Activated CD8-positive, alpha-beta memory T cell treated with anti-CD3 and anti-CD28 coated beads for 36 hours (primary cell): ENCODE data around the gene METAP1D. TPM values are rescaled to one million over a fixed set of nuclear protein-coding genes. Genes with fewer than 3 reads are reported as not detected.

Source experiments
- CTCF ChIA-PET: fragments of 350-600 bp; sonication (Branson Sonifier 250); formaldehyde crosslinking; loops from one replicate; lab custom pipeline; 2021; ENCODE audit warnings: antibody characterized with exemption; lab: Charles Lee
- POLR2A ChIA-PET: fragments of 350-600 bp; sonication (Branson Sonifier 250); formaldehyde crosslinking; loops from one replicate; lab custom pipeline; 2021; ENCODE audit warnings: antibody characterized with exemption; lab: Charles Lee
- total RNA-seq, 2 experiments: library from RNA; stranded (reverse); gene quantifications; one replicate each; pipeline ENCODE4 v1.2.3, GENCODE V29; 2021

The METAP1D gene
- total RNA-seq, 2 experiments from 2014 or later: 8.2 to 8.4 TPM

- ChIA-PET CTCF (no interaction called here), POLR2A (no interaction called here)
Measured at GRCh38 chr2:172070936-172071335, 71.2 kb downstream of the METAP1D start.

DNA sequence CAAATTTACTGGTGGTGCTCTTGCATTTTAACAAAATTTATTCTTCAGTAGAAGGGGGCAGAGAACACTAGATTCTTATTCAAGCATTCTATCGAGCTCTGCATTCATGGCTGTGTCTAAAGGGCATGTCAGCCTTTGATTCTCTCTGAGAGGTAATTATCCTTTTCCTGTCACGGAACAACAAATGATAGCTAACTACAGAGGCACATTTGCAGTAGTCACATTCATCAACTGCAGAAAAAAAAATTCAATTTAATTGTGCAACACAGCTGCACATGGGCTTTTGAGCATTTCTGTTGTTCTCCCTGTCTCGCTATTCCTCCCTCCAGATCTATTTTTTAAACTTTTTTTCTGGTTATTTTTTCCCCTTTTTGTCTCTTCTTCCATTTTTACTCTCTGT lies 72.5 kb downstream of the METAP1D start:
- POLR2A ChIA-PET: no interaction called here
- CTCF ChIA-PET: no interaction called here

DNA sequence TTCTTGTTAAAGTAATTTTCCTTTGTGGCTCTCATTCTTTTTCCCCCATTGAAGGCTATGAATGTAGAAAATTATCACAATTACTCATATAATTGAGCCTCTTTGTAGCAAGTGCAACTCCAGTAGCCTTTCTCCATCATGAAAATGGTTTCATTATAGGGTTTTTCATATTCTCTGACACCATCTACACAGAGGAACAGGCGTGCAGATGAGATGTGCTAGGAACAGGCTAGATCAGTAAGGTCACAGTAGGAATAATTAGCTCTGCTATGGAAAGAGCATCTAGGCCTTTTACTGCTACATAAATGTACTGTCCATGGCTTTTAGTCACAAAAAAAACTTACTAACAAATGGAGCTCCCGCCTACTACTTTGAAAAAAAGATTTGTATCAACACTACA lies 73.0 kb downstream of the METAP1D start:
- ChIA-PET CTCF (no interaction called here), POLR2A (no interaction called here)

DNA sequence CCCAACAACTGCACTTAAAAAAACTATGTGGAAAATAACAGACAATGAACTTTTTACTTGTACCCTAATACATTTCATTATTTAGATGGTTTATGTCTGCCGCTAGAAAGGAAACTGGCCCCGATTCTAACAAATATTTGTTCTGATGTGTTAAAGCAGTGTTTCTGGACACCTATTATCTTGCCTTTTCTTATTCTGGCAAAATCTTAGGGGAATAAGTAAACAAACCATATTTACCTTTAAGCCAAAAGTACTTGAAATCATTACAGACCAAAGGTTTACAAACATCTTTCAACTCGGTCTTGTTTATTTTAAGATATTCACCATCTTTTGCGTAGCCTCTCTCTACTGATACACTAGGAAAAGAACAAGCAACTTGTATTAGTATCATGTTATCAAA lies 73.8 kb downstream of the METAP1D start:
- ChIA-PET POLR2A (no interaction called here), CTCF (no interaction called here)

- ChIA-PET POLR2A (no interaction called here), CTCF (no interaction called here)
Measured at GRCh38 chr2:172074254-172074653, 74.5 kb downstream of the METAP1D start.

GRCh38 chr2:172079416-172079815 lies 79.7 kb downstream of the METAP1D start:
- POLR2A ChIA-PET: no interaction called here
- CTCF ChIA-PET: interaction anchor here (0.7 kb wide), 1 partner anchor 27 kb away, joined by 3 read pairs; no protein-coding TSS in a partner anchor

- ChIA-PET POLR2A (interaction anchor here (0.5 kb wide), 1 partner anchor 556 kb away, joined by 7 read pairs; no protein-coding TSS in a partner anchor), CTCF (no interaction called here)
Measured at GRCh38 chr2:172079838-172080640, 80.3 kb downstream of the METAP1D start.

GRCh38 chr2:172080641-172081220 lies 81.0 kb downstream of the METAP1D start:
- CTCF ChIA-PET: interaction anchor here (0.9 kb wide), 1 partner anchor 19 kb away, joined by 3 read pairs; no protein-coding TSS in a partner anchor
- POLR2A ChIA-PET: interaction anchor here (0.5 kb wide), 1 partner anchor 556 kb away, joined by 7 read pairs; no protein-coding TSS in a partner anchor

GRCh38 chr2:172081221-172082022 lies 81.7 kb downstream of the METAP1D start:
- ChIA-PET POLR2A (interaction anchor here (1.1 kb wide), 1 partner anchor 392 kb away, joined by 3 read pairs; no protein-coding TSS in a partner anchor), CTCF (interaction anchor here (0.9 kb wide), 1 partner anchor 18 kb away, joined by 3 read pairs; no protein-coding TSS in a partner anchor)

- ChIA-PET POLR2A (interaction anchor here (1.1 kb wide), 1 partner anchor 393 kb away, joined by 3 read pairs; no protein-coding TSS in a partner anchor), CTCF (interaction anchor here (0.7 to 0.8 kb wide), 2 partner anchors 24 to 381 kb away, joined by 3 to 5 read pairs; no protein-coding TSS in a partner anchor)
Measured at GRCh38 chr2:172082105-172082943, 82.6 kb downstream of the METAP1D start.

GRCh38 chr2:172082944-172083627 lies 83.3 kb downstream of the METAP1D start:
- CTCF ChIA-PET: interaction anchor here (0.7 to 0.8 kb wide), 2 partner anchors 24 to 380 kb away, joined by 3 to 5 read pairs; no protein-coding TSS in a partner anchor

GRCh38 chr2:172083628-172084394 lies 84.1 kb downstream of the METAP1D start:
- CTCF ChIA-PET: no interaction called here
- POLR2A ChIA-PET: no interaction called here

More at GRCh38 chr2:172082944-172083627, 83.3 kb downstream of the METAP1D start:
- POLR2A ChIA-PET: no interaction called here

DNA sequence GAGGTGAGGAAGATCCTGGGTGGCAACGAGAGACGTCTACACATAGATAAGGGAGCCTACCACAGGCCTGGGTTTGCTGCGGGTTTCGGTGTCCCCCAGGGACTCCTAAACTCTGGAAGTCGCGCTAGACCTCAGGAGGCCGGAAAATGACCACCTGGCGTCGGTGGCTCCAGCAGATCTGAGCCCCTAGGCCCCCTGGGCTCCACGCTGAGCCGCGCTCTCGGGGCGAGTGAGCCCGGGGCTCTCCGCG lies 84.6 kb downstream of the METAP1D start:
- POLR2A ChIA-PET: no interaction called here

DNA sequence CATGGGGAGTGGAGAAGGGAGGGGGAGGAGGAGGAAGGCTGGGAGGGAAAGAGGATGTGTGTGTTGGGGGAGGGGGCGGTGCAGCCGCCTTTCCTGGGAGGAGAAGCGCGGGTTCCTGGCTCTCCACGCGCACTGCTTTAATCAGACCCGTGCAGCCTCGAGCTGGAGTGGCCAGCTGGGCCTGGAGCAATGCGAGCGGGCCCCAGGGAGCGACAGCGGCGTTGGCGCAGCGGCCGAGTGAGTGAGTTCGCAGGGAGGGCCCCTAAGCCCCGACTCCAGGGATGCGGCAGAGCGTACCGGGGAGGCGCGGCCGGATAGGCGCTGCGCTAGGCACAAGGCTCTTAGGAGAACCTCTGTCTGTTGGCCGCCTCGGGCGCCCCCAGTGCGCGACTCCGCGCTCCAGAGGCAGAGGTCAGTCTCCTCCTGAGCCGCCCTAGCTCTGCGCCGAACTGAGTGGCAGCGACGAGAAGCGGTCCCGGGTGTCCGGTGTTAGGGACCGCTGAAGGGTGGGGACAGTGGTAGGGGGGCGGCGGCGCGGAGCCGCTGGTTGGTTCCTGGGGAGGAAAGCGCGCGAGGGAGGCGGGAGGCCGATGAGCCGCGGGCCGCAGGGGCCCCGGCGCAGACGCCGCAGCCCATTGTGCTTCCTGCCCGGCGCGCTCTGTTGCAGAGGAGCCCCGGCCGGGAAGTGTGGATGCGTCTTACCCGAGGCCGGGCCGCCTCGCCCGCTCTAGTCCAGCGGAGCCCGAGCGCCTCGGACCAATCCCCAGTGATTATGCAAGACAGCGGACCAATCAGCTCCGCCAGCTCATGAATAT lies 85.1 kb downstream of the METAP1D start:
- ChIA-PET CTCF (interaction anchor here (1.2 to 1.6 kb wide), 2 partner anchors 11 to 19 kb away, joined by 3 to 5 read pairs; partner anchors contain the start of gene DLX2), POLR2A (no interaction called here)

More for the DNA sequence above, 84.6 kb downstream of the METAP1D start:
- CTCF ChIA-PET: no interaction called here

- ChIA-PET POLR2A (no interaction called here), CTCF (interaction anchor here (1.2 to 1.6 kb wide), 2 partner anchors 10 to 18 kb away, joined by 3 to 5 read pairs; partner anchors contain the start of gene DLX2)
Measured at GRCh38 chr2:172085460-172086159, 85.9 kb downstream of the METAP1D start, which contains the start of gene DLX1. DLX1 (plus strand) TSS chr2:172085507; CDS start chr2:172085678, 171 bp downstream.
